22Rv1 (cell line): ENCODE data around the gene RFX3.

ENCODE experiments used
- H3K27ac ChIP-seq: fragments of 450-650 bp; 2 replicates; pipeline ENCODE4 v1.5.1; 2017
- CTCF ChIP-seq: fragments of 450-650 bp; IDR thresholded peaks from 2 replicates; pipeline ENCODE4 v1.5.1; 2017; ENCODE audit warnings: mild to moderate bottlenecking
- ZFX ChIP-seq: fragments of 450-650 bp; IDR thresholded peaks from 2 replicates; pipeline ENCODE4 v1.6.1; 2017; ENCODE audit warnings: antibody characterized with exemption, borderline replicate concordance

RFX3 gene

GRCh38 chr9:3513265-3513818 is 12.5 kb downstream of the RFX3 start:
- TF ChIP-seq CTCF (no peak), ZFX (no peak)

GRCh38 chr9:3511551-3511950 is 14.2 kb downstream of the RFX3 start:
- H3K27ac ChIP-seq, result no peak overlapping the region
- TF ChIP-seq CTCF (no peak), ZFX (no peak)

More at GRCh38 chr9:3513265-3513818, 12.5 kb downstream of the RFX3 start:
- H3K27ac ChIP-seq, result no peak overlapping the region

- no peak for TF ChIP-seq CTCF
- no peak for TF ChIP-seq ZFX
- no peak overlapping the region for H3K27ac ChIP-seq
These were observed 15.0 kb downstream of the RFX3 start for GRCh38 chr9:3510796-3511195.

GRCh38 chr9:3509926-3510325 is 15.9 kb downstream of the RFX3 start:
- no peak for TF ChIP-seq CTCF
- no peak for TF ChIP-seq ZFX

GRCh38 chr9:3508521-3509291 is 17.1 kb downstream of the RFX3 start:
- TF ChIP-seq CTCF (no peak), ZFX (no peak)
- H3K27ac ChIP-seq, result no peak overlapping the region

More at GRCh38 chr9:3509926-3510325, 15.9 kb downstream of the RFX3 start:
- H3K27ac ChIP-seq, result no peak overlapping the region

GRCh38 chr9:3508078-3508431 is 17.7 kb downstream of the RFX3 start:
- no peak for TF ChIP-seq CTCF
- no peak for TF ChIP-seq ZFX
- H3K27ac ChIP-seq, result no peak overlapping the region

GRCh38 chr9:3507395-3508077 is 18.3 kb downstream of the RFX3 start:
- TF ChIP-seq CTCF (no peak), ZFX (no peak)
- H3K27ac ChIP-seq, result no peak overlapping the region
